A204.1 (cell line): Measurements from ENCODE around the gene FRAT1.

Source experiments
- FAIRE-seq: peaks from 2 replicates; lab custom pipeline; 2012; peaks lifted over from hg19 to GRCh38; lab: Jason Lieb, UNC

The FRAT1 gene

DNA sequence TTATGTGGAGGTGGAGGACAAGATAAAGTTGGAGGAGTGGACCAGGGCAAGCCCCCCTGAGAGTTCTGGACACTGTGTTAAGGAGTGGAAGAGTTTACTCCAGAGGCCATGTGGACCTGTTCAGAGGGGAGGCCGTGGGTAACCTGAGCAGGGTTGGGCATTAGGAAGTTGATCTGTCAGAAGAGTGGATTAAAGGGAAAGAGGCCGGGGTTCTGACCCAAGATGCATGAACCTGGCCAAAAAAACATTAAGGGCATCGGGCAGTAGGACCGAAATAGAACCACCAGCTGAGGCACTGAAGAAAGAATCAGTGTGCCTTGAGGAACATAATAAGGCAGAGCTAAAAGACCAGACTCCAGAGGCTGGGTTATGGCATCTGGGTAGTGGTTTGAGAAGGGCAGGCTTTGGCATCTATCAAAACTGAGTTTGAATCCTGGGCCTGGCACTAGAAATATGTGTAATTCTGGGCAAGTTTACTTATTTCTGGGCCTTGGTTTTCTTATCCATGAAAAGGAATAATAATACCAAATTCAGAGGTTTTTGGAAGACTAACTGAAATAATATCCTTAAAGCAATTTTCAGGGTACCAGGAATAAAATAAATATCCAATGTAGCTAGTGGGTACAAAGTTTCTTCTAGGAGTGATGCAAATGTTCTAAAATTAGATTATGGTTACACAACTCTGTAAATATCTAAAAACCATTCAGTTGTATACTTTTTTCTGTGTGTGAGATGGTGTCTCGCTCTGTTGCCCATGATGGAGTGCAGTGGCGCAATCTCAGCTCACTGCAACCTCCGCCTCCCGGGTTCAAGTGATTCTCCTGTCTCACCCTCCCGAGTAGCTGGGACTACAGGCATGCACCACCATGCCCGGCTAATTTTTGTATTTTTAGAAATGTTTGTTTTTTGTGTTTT, 10.9 kb upstream of the FRAT1 start:
- no peak for FAIRE-seq

GRCh38 chr10:97311111-97311626, 7.9 kb upstream of the FRAT1 start:
- FAIRE-seq = no peak

DNA sequence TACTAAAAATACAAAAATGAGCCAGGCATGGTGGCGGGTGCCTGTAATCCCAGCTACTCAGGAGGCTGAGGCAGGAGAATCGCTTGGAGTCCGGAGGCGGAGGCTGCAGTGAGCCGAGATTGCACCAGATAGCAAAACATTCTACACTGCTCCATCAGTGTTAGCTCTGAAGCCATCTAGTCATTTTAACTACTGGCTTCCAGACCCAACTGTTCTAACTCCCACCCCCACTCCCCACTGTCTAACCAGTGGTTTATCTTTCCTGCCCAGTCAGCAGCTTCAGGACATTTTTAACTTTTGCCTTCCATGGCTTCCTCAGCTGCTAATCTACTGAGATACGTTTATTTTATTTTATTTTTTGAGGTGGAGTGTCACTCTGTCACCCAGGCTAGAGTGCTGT, 6.2 kb upstream of the FRAT1 start:
- FAIRE-seq = no peak

DNA sequence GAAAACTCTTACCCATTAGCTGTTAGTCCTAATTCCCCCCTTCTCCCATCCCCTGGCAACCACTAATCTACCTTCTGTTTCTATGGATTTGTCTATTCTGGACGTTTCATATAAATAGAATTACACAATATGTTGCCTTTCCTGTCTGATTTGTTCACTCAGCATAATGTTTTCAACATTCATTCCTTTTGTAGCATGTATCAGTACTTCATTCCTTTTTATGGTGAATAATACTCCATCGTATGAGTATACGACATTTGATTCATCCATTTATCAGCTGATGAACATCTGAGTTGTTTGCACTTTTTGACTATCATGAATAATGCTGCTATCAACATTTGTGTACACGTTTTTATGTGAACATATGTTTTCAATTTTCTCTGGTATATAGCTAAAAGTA, 4.4 kb upstream of the FRAT1 start:
- FAIRE-seq = no peak

- FAIRE-seq = no peak
Measured at GRCh38 chr10:97319671-97320479, 804 bp downstream of the FRAT1 start.

- no peak for FAIRE-seq
Measured at GRCh38 chr10:97320480-97321031, 1.5 kb downstream of the FRAT1 start.

GRCh38 chr10:97321032-97321803, 2.1 kb downstream of the FRAT1 start:
- no peak for FAIRE-seq

- no peak for FAIRE-seq
Measured at GRCh38 chr10:97321804-97322190, 2.7 kb downstream of the FRAT1 start.

- no peak for FAIRE-seq
Measured at GRCh38 chr10:97323501-97323900, 4.4 kb downstream of the FRAT1 start.

DNA sequence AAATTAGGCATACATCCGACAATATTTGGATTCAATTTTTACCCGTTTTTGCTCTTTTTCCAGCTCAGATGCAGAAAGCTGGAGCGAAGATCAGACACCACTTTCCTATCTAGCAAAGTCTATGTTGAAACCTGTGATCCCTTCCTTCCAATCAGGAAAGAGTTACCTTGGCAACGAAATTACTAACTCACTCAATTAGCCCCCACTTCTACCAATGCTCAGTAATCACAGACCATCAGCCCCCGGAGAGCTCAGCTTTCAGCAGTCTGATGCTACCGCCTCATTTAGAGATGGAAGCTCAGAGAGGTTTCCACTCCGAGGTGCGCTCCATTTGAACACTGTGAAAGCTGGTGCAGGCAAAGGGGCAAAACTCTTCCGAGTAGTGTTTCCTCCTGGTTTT, 6.7 kb downstream of the FRAT1 start:
- FAIRE-seq = no peak

DNA sequence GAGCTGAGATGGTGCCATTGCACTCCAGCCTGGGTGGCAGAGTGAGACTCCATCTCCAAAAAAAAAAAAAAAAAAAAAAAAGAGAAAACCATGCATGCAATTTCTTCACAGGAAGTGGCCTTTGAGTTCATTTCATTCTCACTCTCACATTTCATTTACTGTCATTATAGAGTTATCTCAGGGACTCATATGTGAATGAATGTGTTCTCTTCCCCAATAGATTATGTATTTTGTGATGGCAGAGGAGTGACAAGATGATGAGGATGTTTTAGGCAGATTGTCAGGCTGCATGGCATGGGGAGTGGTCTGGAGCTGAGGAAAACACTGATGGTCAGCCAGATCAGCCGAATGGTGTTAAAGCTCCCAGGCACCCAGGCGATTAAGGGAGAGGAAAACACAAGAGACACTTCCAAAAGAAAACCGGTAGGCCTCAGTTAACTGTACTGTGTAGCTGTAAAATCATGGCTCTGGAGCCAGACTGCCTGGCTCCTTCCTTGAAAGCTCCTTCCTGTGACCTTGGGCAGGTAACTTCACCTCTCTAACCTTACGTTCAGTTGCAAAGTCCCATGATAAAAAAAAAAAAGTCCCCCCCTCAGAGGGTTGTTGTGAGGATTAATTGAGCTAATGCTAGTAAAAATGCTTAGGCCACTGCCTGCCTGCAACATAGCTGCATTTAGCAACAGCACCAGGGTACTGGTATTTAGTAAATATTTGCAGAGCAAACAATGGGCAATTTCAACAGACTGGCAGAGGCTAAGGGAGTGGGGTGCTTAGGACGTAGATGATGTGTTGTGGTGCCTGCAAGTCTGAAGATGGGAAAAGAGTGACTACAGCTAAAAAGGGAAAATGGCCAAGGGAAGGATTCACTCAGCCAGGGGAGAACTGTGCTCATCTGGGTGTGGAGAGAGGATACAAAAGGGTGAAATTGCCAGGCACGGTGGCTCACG, 8.6 kb downstream of the FRAT1 start:
- FAIRE-seq = no peak

DNA sequence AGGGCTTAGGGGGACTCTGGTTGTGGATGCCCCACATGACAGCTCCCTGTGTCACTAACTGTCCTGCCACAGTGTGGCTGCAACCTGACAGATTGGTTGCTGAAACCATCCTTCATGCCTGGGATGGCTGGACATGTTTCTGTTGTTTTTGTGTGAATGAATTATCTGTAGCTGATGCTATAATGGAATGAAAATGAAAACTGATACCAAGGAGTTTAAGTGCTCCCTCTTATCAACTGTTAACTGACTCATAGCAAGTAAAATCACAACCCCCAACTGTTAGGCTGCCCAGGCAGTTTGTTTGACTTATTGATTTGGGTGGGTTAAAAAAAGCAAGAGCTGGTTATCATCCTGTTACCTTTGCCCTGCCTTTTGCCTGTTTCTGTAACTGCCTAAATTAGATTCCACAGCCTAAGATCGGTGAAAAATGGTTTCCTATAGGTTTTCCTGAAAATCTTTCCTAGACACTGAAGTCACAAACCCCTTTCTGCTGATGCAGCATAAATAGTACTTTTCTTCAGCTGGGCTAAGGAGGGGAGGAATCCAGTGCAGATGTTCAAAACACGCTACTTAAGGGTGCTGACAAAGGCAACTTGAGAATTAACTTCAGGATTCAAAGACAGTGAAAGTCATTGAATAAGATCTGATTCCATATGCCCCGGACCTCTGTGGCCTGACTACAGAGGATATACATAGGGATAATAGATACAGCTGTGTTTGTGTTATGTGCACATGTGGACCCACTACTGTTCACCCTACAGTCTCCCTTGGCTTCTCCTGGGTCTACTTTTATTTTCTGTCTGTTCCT, 9.8 kb downstream of the FRAT1 start:
- no peak for FAIRE-seq

DNA sequence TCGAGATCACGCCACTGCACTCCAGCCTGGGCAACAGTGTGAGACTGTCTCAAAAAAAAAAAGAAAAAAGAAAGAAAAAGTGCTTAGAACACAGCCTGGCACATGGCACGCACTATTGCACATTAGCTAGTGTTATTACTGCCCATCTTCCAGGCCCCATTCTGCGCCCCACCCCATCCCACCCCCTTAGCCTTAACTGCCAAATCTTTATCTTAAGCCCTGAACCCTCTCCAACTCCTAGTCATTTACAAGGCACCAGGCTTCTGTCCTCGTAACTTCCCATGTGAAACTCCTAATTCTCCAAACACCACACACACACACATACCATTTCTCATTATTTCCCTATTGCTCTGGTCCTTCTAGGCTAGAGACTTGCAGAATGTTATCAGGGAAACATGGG, 10.7 kb downstream of the FRAT1 start:
- no peak for FAIRE-seq

DNA sequence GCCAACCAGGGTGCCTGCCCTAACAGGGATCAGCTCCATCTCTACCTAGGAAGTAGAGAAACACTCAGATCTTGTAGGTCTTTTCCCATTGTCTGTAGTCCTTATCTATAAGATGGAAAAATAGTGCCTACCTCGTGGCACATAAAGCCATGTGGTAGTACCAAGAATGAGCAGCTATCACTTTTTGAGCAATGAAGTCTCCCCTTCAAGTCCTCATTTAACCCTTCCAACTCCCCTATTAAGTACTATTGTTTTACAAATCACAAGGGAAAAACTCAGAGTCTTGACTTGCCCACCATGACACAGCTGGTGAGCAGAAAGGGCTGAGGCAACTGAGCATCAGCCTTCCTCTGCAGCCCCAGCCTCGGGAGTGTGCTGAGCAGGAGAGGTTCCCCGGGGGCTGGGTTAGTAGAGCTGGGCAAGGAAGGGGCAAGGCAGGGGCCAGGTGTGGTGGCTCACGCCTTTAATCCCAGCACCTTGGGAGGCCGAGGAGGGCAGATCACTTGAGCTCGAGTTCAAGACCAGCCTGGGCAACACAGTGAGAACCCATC, 12.2 kb downstream of the FRAT1 start:
- no peak for FAIRE-seq

GRCh38 chr10:97332591-97333350, 13.7 kb downstream of the FRAT1 start:
- no peak for FAIRE-seq

DNA sequence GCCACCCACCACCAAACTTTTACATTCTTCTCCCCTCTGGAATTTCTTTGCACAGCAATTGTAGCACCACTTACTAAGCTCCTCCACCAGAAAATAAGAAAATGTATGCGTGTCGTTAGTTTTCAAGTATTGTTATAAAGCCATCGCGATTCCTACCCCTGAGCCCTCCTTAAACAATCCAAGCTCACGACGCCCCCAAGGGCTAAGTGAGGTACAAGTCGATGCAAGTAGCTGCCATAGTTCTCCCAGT, 14.2 kb downstream of the FRAT1 start:
- FAIRE-seq = no peak

GRCh38 chr10:97333601-97334369, 14.7 kb downstream of the FRAT1 start:
- no peak for FAIRE-seq

DNA sequence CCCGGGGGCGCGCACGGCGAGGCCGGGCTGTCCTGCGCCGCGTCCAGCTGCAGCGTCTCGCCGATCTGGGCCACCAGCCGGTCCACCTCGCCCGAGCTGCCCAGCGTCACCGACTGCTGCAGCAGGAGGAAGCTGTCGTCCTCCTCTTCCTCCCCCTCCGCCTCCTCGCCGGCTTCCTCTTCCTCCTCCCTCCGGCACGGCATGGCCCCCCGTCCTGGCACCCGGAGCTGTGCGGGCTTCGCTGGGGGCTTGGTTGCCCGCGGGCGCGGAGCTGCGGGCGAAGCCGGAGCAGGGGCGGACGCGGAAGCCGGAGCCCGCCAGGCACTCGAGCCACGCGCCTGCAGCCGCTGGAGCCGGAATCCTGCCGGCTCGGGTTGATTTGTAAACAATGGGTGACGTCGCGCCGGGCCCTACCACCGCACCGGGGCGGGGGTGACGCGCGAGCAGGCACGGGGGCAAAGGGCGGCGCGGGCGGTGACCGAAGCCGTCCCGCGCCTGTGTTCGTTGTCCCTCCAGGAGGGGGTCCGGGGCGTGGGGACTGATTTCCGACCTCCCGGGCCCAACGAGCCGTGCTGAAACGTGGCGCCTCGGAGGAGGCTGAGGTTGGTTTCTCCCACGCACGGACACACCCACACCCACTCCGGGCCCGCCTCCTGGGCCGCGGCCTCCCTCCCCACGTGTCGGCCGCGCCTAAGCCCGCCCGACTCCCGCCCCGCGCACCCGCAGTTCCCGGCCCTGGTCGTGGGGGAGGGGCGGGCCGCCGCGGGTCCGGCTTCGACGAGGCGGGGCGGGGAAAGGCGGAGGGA, 15.5 kb downstream of the FRAT1 start, which contains the start of gene FRAT2:
TSS of gene FRAT2 (minus strand) at position 360 of the 806 bp plus-strand sequence. CDS start at position 203, 157 bp downstream.
- FAIRE-seq = no peak
